CD4-positive, alpha-beta T cell treated with Interleukin-1 beta for 1 hour (primary cell): Measurements from ENCODE around the gene KCNJ11.
"Not testable (repeated sequence)": the region's sequence is repeated elsewhere in the genome, so short reads cannot be mapped to it uniquely, and the experiment has no call there.

Experiments used
- DNase-seq, 2 donors: peaks; one replicate each; pipeline ENCODE4 v3.0.0-alpha.2; 2020 to 2022

Gene KCNJ11

GRCh38 chr11:17388609-17389210 is at the start of gene KCNJ11:
Gene KCNJ11 (minus strand): TSS chr11:17388659. CDS start chr11:17388091, 568 bp downstream.
- no peak for DNase-seq

- DNase-seq = no peak
Measured at GRCh38 chr11:17437366-17437765, 48.9 kb upstream of the KCNJ11 start.

GRCh38 chr11:17434108-17434507 is 45.6 kb upstream of the KCNJ11 start:
- no peak for DNase-seq

GRCh38 chr11:17432002-17432401 is 43.5 kb upstream of the KCNJ11 start:
- no peak for DNase-seq

GRCh38 chr11:17431139-17431538 is 42.7 kb upstream of the KCNJ11 start:
- DNase-seq = no peak

GRCh38 chr11:17430616-17431015 is 42.2 kb upstream of the KCNJ11 start:
- no peak for DNase-seq

- no peak for DNase-seq
Measured at GRCh38 chr11:17428925-17429324, 40.5 kb upstream of the KCNJ11 start.

- no peak for DNase-seq
Measured at GRCh38 chr11:17428261-17428660, 39.8 kb upstream of the KCNJ11 start.

- not testable (repeated sequence) for DNase-seq
Measured at GRCh38 chr11:17426233-17426632, 37.8 kb upstream of the KCNJ11 start.

- no peak for DNase-seq
Measured at GRCh38 chr11:17423533-17424310, 35.3 kb upstream of the KCNJ11 start.

- DNase-seq = no peak
Measured at GRCh38 chr11:17421781-17422180, 33.3 kb upstream of the KCNJ11 start.

GRCh38 chr11:17418444-17419081 is 30.1 kb upstream of the KCNJ11 start:
- DNase-seq = no peak

GRCh38 chr11:17416492-17416891 is 28.0 kb upstream of the KCNJ11 start:
- DNase-seq = no peak

GRCh38 chr11:17415523-17416104 is 27.2 kb upstream of the KCNJ11 start:
- DNase-seq = no peak

GRCh38 chr11:17414992-17415391 is 26.5 kb upstream of the KCNJ11 start:
- DNase-seq = no peak

- no peak for DNase-seq
Measured at GRCh38 chr11:17414317-17414737, 25.9 kb upstream of the KCNJ11 start.

- no peak for DNase-seq
Measured at GRCh38 chr11:17413414-17414316, 25.2 kb upstream of the KCNJ11 start.

GRCh38 chr11:17412488-17413180 is 24.2 kb upstream of the KCNJ11 start:
- no peak for DNase-seq

- no peak for DNase-seq
Measured at GRCh38 chr11:17411418-17411817, 23.0 kb upstream of the KCNJ11 start.

- DNase-seq = no peak
Measured at GRCh38 chr11:17410606-17411379, 22.3 kb upstream of the KCNJ11 start.

- DNase-seq = no peak
Measured at GRCh38 chr11:17408641-17409040, 20.2 kb upstream of the KCNJ11 start.
